Measurements from ENCODE around the gene FYCO1.
"Not testable (repeated sequence)": the region's sequence is repeated elsewhere in the genome, so short reads cannot be mapped to it uniquely, and the experiment has no call there.

Gene FYCO1

GRCh38 chr3:45995236-45996192, at the start of gene FYCO1:
TSS of gene FYCO1 (minus strand) at chr3:45995824. CDS start at chr3:45984910, 10,914 bp downstream.
- Histone ChIP-seq H2AFZ (ENCODE audit: low read length, unreplicated experiment) (peak within 1 kb of the TSS; percentile 98), H3K4me3 (ENCODE audit: low read depth, low read length) (peak within 1 kb of the TSS; percentile 90), H3K4me1 (ENCODE audit: control insufficient read depth, insufficient read depth, low read length, unreplicated experiment) (peaks cover 20% of the 10 kb centered on the region), H3K79me2 (ENCODE audit: control insufficient read depth, insufficient read depth, low read length, unreplicated experiment) (peaks cover 17% of the 10 kb centered on the region), H3K36me3 (ENCODE audit: insufficient read depth, low read length) (no peaks in the 10 kb centered on the region), H3K27ac (ENCODE audit: low read depth, low read length) (peak within 1 kb of the TSS; percentile 3; the same call in 1 of the 2 replicates), H3K27me3 (ENCODE audit: insufficient read depth, low read length) (no peaks in the 10 kb centered on the region)

GRCh38 chr3:46038916-46039315, 43.3 kb upstream of the FYCO1 start:
- H3K27ac ChIP-seq (ENCODE audit: low read depth, low read length), result no peak overlapping the region
- no peaks in the 10 kb centered on the region for H3K79me2 ChIP-seq (ENCODE audit: control insufficient read depth, insufficient read depth, low read length, unreplicated experiment)
- H3K4me1 ChIP-seq (ENCODE audit: control insufficient read depth, insufficient read depth, low read length, unreplicated experiment), result no peaks in the 10 kb centered on the region
- no peaks in the 10 kb centered on the region for H3K36me3 ChIP-seq (ENCODE audit: insufficient read depth, low read length)
- H3K27me3 ChIP-seq (ENCODE audit: insufficient read depth, low read length), result peaks cover 14% of the 10 kb centered on the region; the same call in 1 of the 2 replicates
- H2AFZ ChIP-seq (ENCODE audit: low read length, unreplicated experiment), result no peak overlapping the region
- no peak overlapping the region for H3K4me3 ChIP-seq (ENCODE audit: low read depth, low read length)

DNA sequence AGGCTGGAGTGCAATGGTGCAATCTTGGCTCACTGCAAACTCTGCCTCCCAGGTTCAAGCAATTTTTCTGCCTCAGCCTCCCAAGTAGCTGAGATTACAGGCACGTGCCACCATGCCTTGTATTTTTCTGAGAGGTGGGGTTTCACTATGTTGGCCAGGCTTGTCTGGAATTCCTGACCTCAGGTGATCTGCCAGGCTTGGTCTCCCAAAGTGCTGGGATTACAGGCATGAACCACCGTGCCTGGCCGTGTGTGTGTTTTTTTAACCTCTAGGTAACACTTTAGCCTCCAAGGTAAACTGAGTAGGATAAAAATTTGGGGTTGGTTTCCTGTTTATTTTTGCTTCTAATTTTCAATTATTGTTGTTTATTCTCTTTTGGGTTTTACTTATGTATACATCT, 42.4 kb upstream of the FYCO1 start:
- H3K27me3 ChIP-seq (ENCODE audit: insufficient read depth, low read length), result peaks cover 14% of the 10 kb centered on the region; the same call in 1 of the 2 replicates
- not testable (repeated sequence) for H3K4me1 ChIP-seq (ENCODE audit: control insufficient read depth, insufficient read depth, low read length, unreplicated experiment); H3K79me2 ChIP-seq (ENCODE audit: control insufficient read depth, insufficient read depth, low read length, unreplicated experiment); H3K27ac ChIP-seq (ENCODE audit: low read depth, low read length); H2AFZ ChIP-seq (ENCODE audit: low read length, unreplicated experiment); H3K4me3 ChIP-seq (ENCODE audit: low read depth, low read length); H3K36me3 ChIP-seq (ENCODE audit: insufficient read depth, low read length)

DNA sequence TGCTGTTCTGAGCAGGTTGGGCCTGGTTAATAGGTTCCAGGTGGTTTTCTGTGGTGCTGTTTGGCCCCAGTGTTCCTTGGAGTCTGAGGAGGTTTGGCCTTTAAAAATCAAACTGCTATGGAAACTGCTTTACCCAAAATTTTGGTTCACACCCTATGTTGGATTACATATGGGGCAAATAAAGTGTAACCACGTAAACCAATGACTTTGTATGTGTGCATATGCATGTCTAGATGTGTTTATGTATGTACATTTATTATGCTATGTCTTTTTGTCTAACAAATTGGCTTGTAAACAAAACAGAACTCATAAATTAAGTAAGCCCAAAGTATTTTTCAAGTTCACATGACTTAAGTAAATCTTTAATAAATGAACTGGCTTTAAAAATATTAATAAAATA, 40.6 kb upstream of the FYCO1 start:
- Histone ChIP-seq H2AFZ (ENCODE audit: low read length, unreplicated experiment) (no peak overlapping the region), H3K4me1 (ENCODE audit: control insufficient read depth, insufficient read depth, low read length, unreplicated experiment) (no peaks in the 10 kb centered on the region), H3K27ac (ENCODE audit: low read depth, low read length) (no peak overlapping the region), H3K36me3 (ENCODE audit: insufficient read depth, low read length) (no peaks in the 10 kb centered on the region), H3K4me3 (ENCODE audit: low read depth, low read length) (no peak overlapping the region), H3K27me3 (ENCODE audit: insufficient read depth, low read length) (peaks cover 5% of the 10 kb centered on the region; the same call in 1 of the 2 replicates), H3K79me2 (ENCODE audit: control insufficient read depth, insufficient read depth, low read length, unreplicated experiment) (no peaks in the 10 kb centered on the region)

DNA sequence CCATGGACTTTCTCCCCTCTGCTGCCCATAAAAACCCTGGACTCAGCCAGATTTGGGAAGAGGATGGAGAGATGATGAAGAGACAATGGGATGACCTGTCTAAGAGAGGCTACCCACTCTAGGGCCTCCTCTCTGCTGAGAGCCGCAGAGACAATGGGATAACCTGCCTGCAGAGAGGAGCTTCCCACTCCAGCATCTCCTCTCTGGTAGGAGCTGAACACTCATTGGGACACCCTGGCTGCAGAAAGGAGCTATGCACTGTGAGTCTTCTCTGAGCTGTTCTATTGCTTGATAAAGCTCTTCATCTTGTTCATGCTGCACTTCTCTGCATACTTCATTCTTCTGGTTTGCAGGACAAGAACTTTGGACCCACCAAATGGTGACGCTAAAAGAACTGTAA, 36.1 kb upstream of the FYCO1 start:
- H3K27ac ChIP-seq (ENCODE audit: low read depth, low read length), result no peak overlapping the region
- no peak overlapping the region for H3K4me3 ChIP-seq (ENCODE audit: low read depth, low read length)
- no peaks in the 10 kb centered on the region for H3K36me3 ChIP-seq (ENCODE audit: insufficient read depth, low read length)
- no peaks in the 10 kb centered on the region for H3K4me1 ChIP-seq (ENCODE audit: control insufficient read depth, insufficient read depth, low read length, unreplicated experiment)
- H3K27me3 ChIP-seq (ENCODE audit: insufficient read depth, low read length), result 0 out of 2 replicates have a peak, but pooled peaks cover 2% of the 10 kb centered on the region
- no peak overlapping the region for H2AFZ ChIP-seq (ENCODE audit: low read length, unreplicated experiment)
- H3K79me2 ChIP-seq (ENCODE audit: control insufficient read depth, insufficient read depth, low read length, unreplicated experiment), result no peaks in the 10 kb centered on the region

DNA sequence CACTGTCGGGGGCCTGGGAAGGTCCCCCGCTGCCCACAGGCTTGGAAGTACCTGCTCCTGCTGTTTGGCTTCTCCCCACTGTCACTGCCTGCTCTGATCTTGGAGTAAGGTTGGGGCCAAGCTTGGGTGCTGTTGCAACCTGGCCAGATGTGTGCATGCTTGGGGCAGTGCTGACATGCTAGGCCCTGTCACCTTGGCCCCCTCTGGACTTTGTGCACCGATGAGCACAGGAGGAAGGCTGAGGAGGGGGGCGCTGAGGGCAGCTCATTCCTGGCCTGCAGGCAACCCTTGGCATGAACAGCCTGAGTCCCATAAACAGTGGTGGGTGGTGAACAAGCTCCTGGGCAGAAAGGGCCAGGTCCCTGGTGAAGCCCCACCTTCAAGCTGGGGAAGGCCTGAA, 35.6 kb upstream of the FYCO1 start:
- Histone ChIP-seq H3K79me2 (ENCODE audit: control insufficient read depth, insufficient read depth, low read length, unreplicated experiment) (no peaks in the 10 kb centered on the region), H3K27me3 (ENCODE audit: insufficient read depth, low read length) (0 out of 2 replicates have a peak, but pooled peaks cover 2% of the 10 kb centered on the region), H3K4me3 (ENCODE audit: low read depth, low read length) (no peak overlapping the region), H3K36me3 (ENCODE audit: insufficient read depth, low read length) (no peaks in the 10 kb centered on the region), H3K4me1 (ENCODE audit: control insufficient read depth, insufficient read depth, low read length, unreplicated experiment) (no peaks in the 10 kb centered on the region), H3K27ac (ENCODE audit: low read depth, low read length) (no peak overlapping the region), H2AFZ (ENCODE audit: low read length, unreplicated experiment) (no peak overlapping the region)

GRCh38 chr3:46030626-46031025, 35.0 kb upstream of the FYCO1 start:
- no peaks in the 10 kb centered on the region for H3K4me1 ChIP-seq (ENCODE audit: control insufficient read depth, insufficient read depth, low read length, unreplicated experiment)
- H3K27me3 ChIP-seq (ENCODE audit: insufficient read depth, low read length), result 0 out of 2 replicates have a peak, but pooled peaks cover 2% of the 10 kb centered on the region
- H2AFZ ChIP-seq (ENCODE audit: low read length, unreplicated experiment), result no peak overlapping the region
- no peaks in the 10 kb centered on the region for H3K79me2 ChIP-seq (ENCODE audit: control insufficient read depth, insufficient read depth, low read length, unreplicated experiment)
- H3K4me3 ChIP-seq (ENCODE audit: low read depth, low read length), result no peak overlapping the region
- no peaks in the 10 kb centered on the region for H3K36me3 ChIP-seq (ENCODE audit: insufficient read depth, low read length)
- no peak overlapping the region for H3K27ac ChIP-seq (ENCODE audit: low read depth, low read length)

GRCh38 chr3:46029953-46030543, 34.4 kb upstream of the FYCO1 start:
- no peaks in the 10 kb centered on the region for H3K79me2 ChIP-seq (ENCODE audit: control insufficient read depth, insufficient read depth, low read length, unreplicated experiment)
- H2AFZ ChIP-seq (ENCODE audit: low read length, unreplicated experiment), result no peak overlapping the region
- H3K4me1 ChIP-seq (ENCODE audit: control insufficient read depth, insufficient read depth, low read length, unreplicated experiment), result no peaks in the 10 kb centered on the region
- no peaks in the 10 kb centered on the region for H3K36me3 ChIP-seq (ENCODE audit: insufficient read depth, low read length)
- no peaks in the 10 kb centered on the region for H3K27me3 ChIP-seq (ENCODE audit: insufficient read depth, low read length)
- no peak overlapping the region for H3K27ac ChIP-seq (ENCODE audit: low read depth, low read length)
- H3K4me3 ChIP-seq (ENCODE audit: low read depth, low read length), result no peak overlapping the region

DNA sequence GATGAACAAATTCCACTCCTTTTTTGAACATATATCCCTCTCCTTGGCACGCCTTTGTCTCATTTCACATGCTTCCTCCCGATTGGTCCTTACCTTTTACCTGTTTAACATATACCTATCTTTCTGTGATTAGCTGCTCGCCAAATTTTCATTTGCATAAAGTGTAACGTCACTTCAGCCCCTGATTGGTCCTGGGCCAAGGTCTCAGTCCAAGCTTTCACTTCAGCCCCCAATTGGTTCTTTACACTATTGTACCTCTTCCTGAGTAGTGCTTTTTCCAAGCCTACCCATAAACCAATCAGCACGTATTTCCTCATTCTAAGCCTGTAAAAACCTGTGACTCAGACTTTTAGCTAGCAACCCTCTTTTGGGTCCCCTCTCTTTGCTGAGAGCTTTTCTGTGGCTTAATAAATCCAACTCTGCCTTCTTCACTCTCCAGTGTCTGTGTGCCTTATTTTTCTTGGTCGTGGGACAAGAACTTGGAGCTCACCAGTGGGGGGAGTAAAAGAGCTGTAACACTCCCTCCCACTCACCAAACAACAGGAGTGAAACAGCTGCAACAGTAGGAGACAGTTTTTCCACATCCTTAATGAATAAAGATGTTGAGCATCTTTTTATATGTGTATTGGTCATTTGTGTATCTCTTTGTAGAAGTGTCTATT, 32.2 kb upstream of the FYCO1 start:
- no peak overlapping the region for H3K4me3 ChIP-seq (ENCODE audit: low read depth, low read length)
- H3K27ac ChIP-seq (ENCODE audit: low read depth, low read length), result no peak overlapping the region
- no peak overlapping the region for H2AFZ ChIP-seq (ENCODE audit: low read length, unreplicated experiment)
- H3K36me3 ChIP-seq (ENCODE audit: insufficient read depth, low read length), result no peaks in the 10 kb centered on the region
- no peaks in the 10 kb centered on the region for H3K79me2 ChIP-seq (ENCODE audit: control insufficient read depth, insufficient read depth, low read length, unreplicated experiment)
- H3K27me3 ChIP-seq (ENCODE audit: insufficient read depth, low read length), result no peaks in the 10 kb centered on the region
- no peaks in the 10 kb centered on the region for H3K4me1 ChIP-seq (ENCODE audit: control insufficient read depth, insufficient read depth, low read length, unreplicated experiment)

- H2AFZ ChIP-seq (ENCODE audit: low read length, unreplicated experiment), result no peak within 1 kb of the TSS
Observed at GRCh38 chr3:46027021-46027705, 31.5 kb upstream of the FYCO1 start, which contains the start of gene XCR1. TSS of gene XCR1 (minus strand) at chr3:46027483. CDS start at chr3:46021947, 5,536 bp downstream.

More at GRCh38 chr3:46027021-46027705, 31.5 kb upstream of the FYCO1 start, which contains the start of gene XCR1:
- no peaks in the 10 kb centered on the region for H3K79me2 ChIP-seq (ENCODE audit: control insufficient read depth, insufficient read depth, low read length, unreplicated experiment)
- no peak within 1 kb of the TSS for H3K4me3 ChIP-seq (ENCODE audit: low read depth, low read length)
- no peaks in the 10 kb centered on the region for H3K4me1 ChIP-seq (ENCODE audit: control insufficient read depth, insufficient read depth, low read length, unreplicated experiment)
- H3K27ac ChIP-seq (ENCODE audit: low read depth, low read length), result no peak within 1 kb of the TSS
- H3K27me3 ChIP-seq (ENCODE audit: insufficient read depth, low read length), result no peaks in the 10 kb centered on the region
- no peaks in the 10 kb centered on the region for H3K36me3 ChIP-seq (ENCODE audit: insufficient read depth, low read length)

Data from ACC112 (cell line).